NCI-H128 (cell line): ENCODE measurements around the gene SGCA.

ENCODE experiments used
- DNase-seq: peaks from one replicate; lab custom pipeline; 2025; ENCODE audit not compliant: unreplicated experiment; lab: John Stamatoyannopoulos, UW

SGCA gene

DNA sequence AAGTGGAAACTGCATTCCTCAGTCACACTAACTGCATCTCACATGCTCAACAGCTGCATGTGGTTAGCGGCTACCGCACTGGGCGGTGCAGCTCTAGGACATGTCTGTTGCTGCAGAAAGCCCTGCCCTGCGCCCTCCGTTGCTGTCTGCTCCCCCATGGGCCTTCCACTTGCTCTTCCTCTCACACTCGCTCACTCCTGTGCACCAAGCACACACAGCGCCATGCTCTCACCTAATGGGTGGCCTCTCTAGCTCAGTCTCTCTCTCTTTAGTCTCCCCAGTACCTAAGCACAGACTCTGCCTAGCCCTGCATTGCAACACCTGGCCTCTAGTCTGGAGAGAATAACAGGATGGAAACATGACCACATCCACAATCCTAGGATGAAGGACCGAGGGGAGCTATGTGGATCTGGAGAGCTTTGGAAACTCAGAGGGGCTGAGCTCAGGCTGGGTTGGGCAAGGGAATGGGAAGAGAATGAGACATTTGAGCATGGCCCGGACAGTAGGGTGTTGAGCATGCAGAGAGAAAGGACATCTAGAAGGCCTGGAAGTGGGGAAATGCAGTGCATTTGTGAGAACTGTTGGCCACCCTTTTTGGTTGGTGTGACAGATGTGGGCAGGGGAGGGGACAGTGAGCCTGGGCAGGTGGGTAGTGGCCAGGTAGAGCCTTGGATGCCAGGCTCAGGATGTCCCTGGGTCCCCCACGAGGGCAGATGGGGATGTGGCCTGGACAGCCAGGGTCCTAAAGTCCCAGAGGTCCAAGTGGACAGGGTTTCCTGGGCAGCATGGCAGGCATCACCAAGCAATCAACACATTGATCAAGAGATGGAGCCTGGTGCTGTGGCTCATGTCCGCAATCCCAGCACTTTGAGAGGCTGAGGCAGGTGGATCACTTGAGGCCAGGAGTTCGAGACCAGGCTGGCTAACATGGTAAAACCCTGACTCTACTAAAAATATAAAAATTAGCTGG is 16.1 kb downstream of the SGCA start:
- DNase-seq = no peak

DNA sequence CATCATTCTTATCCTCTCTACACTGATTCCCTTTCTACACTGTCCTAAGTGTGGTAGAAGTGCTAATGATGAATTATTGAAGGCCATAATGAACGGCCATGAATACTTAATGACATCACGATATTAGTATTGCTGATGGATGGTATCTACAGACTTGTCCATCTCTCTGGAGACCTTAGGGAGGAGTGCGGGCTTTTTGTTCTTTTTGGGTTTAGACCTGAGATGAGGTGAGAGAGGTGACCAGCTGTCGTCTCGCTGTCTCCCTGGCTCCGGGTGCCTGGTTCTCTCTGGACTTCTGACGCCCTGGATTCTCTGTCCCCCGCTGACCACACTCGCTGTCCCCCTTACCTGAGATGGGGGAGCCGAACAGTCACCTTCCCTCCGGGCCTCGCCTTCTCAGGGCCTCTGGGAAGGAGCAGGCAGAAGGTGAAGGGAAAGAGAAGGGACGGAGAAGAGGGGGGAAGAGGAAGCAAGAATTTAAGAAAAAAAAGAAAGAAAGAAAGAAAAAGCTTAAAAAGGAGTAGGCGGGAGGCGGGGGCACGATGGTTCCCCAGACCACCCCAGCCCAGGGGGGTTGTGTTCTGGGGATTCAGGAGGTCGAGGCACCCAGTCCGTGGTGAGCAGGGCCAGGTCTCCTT is 17.1 kb downstream of the SGCA start:
- DNase-seq = no peak

DNA sequence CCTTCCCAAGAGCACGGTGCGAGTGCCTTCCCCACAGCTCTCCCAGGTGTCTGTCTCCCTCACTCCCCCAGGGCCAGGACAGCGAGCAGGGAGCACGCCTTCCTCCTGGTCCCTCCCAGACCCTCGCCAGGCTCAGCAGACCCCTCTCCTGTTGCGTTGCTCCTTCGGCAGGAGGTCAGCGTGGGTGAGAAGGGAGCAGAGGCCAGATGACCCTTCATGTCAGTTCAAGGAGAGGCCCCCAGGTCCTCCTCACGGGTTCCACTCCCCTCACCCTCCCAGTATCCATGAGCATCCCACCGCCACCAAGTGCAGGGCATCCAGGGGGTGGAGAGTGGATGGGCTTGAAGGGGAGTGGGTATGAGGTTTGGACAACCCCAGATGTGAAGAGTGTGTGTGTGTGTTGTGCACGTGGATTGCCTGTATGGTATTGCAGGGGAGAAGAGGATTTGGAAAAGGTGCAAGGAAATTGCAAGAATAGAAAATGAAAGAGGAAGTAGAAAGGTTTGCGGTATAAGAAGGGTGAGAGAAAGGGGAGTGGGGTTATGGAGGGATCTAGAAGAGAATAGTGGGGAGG is 17.7 kb downstream of the SGCA start:
- DNase-seq = no peak

DNA sequence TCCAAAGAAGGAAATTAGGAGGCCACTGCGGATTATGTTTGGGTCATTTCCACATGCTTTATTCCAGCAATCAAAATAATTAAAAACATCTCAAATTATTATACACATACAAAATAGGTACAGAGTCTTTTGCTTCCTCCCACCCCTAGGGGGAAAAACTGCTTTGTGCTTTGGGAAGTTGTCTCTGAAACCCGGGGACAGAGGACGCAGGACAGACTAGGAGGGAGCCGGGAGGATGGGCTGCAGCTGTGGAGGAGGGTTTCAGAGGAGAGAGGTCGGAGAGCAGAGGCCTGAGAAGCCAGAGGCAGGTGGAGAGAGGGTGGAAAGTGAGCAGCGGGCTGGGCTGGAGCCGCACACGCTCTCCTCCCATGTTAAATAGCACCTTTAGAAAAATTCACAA is 18.3 kb downstream of the SGCA start:
- no peak for DNase-seq

DNA sequence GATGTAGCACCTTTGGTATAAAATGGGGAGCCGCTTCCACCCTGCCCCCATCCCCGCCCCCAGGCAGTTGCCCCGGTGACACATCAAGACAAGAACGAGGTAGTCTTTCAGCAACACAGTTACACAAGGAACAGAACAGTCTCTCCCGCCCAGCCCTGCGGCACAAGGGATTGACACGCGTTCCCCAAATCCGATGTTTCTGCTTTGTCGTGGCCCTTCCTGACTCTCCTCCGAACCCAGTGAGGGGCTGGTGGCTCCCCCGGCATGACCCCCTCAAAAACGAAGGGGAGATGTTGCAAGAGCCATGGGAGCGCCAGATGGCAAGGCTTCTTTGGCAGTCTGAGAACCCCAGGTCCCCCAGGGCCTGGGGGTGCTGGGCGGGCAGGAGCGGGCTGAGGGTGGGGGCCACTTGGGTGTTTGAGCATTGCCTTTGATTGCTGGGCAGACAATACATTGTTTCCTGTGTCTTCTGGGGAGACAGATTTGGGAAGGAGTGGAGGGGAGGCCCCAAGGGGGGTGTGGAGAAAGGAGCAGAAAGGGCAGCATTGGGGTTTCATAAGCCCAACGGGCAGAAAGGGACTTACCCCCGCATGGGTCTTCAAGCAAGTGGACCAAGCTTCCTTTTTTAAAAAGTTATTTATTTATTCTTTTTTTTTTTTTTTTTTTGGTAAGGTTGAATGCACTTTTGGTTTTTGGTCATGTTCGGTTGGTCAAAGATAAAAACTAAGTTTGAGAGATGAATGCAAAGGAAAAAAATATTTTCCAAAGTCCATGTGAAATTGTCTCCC is 19.0 kb downstream of the SGCA start:
- DNase-seq = no peak

DNA sequence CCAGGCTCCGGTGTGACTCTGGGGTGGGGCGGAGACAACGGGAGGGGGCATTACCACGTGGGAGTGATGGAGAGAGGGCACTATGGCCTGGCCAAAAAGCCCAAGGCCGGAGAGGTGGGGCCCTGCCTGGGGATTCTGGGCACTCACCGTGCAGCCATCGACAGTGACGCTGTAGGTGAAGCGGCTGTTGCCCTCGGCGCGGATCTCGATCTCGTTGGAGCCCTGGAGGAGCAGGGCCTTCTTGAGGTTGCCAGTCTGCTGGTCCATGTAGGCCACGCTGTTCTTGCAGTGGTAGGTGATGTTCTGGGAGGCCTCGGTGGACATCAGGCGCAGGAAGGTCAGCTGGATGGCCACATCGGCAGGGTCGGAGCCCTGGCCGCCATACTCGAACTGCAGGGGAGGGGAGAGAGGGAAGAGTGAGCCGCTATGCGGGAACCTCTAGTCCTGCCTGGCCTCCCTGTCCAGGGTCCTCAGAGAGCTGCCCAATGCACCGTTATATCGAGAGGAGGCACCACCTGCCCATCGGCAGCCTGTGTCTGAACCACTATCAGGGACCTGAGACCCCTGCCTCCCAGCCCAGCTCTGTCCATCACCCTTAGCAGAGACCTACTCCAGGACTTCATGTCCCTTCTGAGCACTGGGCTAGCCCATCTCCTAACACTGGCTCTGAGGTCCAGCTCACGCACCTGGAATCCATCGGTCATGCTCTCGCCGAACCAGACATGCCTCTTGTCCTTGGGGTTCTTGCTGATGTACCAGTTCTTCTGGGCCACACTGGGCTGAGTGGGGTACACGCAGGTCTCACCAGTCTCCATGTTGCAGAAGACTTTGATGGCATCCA is 20.0 kb downstream of the SGCA start:
- no peak for DNase-seq

DNA sequence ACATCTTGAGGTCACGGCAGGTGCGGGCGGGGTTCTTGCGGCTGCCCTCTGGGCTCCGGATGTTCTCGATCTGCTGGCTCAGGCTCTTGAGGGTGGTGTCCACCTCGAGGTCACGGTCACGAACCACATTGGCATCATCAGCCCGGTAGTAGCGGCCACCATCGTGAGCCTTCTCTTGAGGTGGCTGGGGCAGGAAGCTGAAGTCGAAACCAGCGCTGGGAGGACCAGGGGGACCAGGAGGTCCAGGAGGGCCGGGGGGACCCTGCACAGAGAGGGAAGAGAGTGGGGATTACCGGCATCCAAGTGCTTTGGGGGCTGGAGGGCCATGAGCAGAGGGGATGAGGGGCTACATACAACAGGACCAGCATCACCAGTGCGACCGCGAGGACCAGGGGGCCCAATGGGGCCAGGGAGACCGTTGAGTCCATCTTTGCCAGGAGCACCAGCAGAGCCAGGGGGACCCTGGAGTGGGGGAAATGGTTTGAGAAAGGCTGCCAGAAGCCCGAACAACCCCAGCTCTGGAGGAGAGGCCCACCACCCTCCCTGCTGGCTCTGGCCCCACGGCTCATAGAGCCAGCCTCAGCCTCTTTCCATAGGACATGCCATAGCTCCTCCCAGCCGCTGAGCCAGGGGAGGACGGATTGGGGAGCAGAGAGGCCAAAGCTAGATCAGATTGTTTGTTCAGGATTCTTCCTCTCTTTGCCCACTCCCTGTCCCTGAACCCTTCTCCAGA is 21.0 kb downstream of the SGCA start:
- no peak for DNase-seq

DNA sequence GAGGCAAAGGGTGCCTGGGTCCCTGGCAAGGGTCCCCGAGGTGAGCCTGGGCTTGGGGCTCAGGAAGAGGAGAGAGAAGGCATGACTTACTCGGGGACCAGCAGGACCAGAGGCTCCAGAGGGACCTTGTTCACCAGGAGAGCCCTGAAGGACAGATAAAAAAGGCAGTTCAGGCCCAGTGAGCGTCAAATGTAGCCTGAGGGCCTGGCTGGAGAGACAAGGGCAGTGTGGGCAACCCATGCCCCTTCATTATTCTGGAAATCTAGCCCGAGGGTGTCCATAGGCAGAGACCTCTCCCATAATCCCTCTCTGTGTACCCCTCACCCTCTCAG is 21.6 kb downstream of the SGCA start:
- DNase-seq = no peak

DNA sequence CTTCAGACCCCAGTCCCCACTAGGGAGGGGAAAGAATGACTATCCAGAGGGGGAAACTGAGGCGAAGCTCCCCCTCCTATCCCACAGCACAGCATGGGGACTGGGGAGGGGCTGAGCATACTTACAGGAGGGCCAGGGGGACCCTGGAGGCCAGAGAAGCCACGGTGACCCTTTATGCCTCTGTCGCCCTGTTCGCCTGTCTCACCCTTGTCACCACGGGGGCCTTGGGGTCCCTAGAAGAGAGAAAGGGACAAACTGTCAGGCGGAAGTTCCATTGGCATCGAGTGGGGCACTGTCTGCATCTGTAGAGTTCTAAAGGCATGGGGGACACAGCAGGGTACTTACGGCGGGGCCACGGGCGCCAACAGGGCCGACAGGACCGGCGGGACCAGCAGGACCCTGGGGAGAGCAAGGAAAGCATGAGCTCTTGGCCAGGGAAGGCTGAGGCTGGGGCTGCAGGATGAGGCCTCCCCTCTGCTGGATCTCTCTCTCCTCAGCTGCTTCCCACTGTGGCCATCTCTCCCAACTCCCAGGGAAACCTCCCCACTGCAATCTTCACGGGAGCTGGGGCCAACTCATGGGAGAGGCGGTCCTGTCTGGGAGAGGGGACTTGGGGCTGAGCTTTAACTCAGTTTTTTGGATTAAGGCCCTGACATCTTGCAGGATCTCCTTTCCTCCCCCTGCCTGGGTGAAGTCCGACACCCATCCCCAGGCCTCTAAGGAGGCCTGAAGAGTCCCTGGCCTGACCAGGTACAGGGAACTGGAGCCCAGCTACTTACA is 22.1 kb downstream of the SGCA start:
- no peak for DNase-seq

DNA sequence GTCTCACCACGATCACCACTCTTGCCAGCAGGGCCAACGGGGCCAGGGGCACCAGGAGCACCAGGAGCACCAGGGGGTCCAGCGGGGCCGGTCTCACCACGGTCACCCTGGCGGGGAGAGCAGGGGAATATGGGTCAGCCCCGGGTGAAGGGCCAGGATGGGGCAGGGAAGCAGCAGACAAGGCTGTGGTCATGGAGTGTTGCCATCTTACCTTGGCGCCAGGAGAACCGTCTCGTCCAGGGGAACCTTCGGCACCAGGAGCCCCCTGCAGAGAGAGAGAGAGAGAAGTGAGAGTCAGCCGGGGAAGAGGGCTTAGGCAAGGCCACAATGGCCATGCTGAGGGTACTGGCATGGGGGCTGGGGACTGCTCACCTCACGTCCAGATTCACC is 22.7 kb downstream of the SGCA start:
- no peak for DNase-seq

DNA sequence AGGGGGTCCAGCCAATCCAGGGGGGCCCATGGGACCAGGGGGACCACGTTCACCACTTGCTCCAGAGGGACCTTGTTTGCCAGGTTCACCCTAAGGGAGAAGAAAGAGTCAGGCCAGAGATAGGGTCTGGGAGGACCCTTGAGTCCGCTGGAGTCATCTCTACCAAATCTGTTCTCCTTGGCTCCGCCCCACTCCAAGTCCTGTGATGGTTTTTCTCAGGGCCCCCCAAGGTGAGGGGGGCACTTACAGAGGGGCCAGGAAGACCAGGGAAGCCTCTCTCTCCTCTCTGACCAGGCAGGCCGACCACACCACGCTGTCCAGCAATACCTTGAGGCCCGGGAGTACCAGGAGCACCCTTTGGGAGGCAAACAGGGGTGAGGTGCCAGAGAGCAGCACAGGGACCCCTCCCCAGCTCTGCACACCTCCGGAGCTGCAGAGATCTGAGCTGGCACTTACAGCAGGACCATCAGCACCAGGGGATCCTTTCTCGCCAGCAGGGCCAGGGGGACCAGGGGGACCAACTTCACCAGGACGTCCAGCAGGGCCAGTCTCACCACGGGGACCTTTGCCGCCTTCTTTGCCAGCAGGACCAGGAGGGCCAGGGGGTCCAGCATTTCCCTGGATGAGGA is 23.2 kb downstream of the SGCA start:
- no peak for DNase-seq

DNA sequence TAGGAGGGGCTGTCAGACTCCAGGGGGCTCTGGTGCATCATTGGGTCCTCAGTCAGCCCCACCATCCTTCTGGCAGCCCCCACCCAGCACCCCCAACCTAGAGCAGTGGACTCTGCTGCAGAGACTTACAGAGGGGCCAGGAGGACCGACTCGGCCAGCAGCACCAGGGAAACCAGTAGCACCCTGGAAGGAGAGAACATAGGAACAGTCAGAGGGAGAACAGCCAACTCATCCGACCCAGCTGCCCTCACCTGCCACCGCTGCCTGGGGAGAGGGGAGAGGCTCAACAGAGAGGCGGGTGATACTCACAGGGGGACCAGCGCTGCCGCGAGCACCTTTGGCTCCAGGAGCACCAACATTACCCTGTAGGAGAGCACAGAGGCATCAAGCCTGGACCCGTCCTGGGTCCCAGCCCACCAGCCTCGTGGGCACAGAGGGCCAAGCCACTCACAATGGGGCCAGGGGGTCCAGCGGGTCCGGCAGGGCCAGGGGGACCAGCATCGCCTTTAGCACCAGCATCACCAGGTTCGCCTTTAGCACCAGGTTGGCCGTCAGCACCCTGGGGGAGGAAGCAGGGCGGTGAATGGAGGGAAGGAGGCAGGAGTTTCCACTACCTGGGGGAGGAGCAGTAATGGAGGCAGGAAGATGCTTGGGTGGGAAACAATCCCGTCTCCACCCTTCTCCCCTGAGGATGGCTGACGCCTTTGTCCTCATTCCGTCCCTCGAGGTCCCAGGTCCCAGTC is 23.9 kb downstream of the SGCA start:
- DNase-seq = no peak

DNA sequence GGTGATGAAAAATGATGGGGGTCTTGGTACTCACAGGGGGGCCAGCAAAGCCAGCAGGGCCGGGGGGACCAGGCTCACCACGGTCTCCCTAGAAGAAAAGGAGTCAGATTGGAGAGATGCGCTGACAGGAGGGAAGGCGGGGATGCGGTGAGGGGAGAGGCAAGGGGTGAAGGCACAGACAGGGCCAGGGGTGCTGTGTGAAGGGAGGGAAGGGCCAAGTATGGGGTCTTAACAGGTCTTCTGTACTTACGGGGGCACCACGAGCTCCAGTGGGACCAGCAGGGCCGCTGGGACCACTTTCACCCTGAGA is 24.4 kb downstream of the SGCA start:
- no peak for DNase-seq

DNA sequence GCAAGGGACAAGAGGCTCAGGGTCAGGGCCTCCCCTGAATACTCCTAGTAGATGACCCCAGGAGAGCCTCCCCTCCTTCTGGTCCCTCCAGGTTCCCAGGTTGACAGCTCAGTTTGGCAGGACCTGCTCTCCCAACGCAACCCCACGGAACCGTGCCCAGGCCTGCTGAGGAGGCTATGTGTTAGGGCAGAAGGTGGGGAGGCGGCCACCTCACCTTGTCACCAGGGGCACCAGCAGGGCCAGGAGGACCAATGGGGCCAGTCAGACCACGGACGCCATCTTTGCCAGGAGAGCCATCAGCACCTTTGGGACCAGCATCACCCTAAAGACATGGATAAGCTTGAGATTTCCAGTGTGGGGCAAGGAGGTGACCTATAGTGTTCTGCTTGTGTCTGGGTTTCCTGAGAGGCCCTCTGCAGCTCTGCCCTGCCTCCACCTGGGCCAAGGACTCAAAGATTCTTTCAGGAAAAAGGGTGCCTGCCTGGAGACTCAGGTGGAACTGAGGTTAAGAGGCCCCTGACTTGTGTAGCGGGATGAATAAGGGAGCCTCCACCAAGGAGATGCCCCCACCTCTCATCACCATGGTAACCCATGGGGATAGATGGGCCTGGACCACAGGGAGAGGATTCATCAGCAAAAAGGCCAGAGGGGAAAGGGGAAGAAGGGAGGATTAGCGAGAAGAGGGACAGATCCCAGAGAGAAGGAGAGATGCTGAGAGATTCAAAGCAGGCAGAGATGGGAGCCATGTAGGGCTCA is 25.0 kb downstream of the SGCA start:
- DNase-seq = no peak

DNA sequence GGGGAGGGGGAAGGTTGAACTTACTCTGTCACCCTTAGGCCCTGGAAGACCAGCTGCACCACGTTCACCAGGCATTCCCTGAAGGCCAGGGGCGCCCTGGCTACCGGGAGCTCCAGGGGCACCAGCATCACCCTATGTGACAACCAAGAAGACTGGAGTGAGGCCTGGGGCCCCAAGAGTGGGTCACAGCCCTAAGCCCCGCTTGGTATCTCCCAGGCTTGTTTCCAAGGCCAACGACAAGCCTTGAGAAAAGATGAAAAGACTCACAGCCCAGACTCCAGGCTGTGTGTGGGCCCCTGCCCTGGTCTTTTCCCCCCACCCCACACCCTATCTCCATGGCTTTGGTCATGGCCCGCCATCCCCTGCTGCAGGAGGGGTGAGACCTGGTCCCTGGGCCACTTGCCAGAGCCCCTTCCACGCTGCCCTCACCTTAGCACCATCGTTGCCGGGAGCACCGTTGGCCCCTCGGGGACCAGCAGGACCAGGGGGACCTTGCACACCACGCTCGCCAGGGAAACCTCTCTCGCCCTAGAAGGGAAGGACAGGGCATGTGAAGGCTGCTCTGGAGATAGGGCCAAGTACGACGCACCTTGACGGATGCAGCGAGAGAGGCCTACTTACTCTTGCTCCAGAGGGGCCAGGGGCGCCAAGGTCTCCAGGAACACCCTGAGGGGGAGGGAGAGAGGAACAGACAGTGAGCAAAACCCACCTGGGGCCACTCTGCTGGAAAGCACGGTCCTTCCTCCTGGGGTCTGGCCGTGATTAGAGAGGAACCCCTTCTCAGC is 25.7 kb downstream of the SGCA start:
- no peak for DNase-seq

DNA sequence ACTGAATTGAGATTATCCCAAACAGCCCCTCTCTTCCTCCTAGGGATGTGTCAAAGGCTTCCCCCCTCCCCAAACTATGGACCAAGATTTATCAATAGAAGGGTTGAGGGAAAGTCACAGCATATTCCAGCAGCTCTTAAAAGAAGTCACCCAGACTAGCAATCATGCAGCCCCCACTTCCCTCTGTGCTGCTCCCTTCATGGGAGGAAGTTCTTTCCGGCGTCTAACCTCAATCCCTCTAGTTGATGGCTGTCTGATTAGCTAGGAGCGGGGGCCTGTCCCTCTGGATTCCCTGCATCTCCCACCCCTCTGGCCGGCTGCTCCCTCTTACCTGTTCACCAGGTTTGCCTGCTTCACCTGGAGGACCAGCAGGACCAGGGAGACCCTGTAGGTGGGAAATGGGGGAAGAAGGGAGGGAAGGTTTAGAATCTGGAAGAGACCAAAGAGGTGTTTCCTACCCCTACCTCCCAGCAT is 26.4 kb downstream of the SGCA start:
- DNase-seq = no peak
